NCI-H1092 treated with DMSO at 0.1 percent for 48 hours (cell line): Measurements from ENCODE around the gene CKAP5.
A peak's percentile ranks its signal among the peaks of the same experiment; 100 is the strongest.

ENCODE experiments used
- DNase-seq: peaks from one replicate; lab custom pipeline; 2025; lab: John Stamatoyannopoulos, UW

CKAP5 gene

GRCh38 chr11:46698597-46698996, 147.5 kb downstream of the CKAP5 start:
- DNase-seq = no peak

- no peak for DNase-seq
Measured at GRCh38 chr11:46697723-46698122, 148.4 kb downstream of the CKAP5 start.

- DNase-seq = peak; percentile 24
Measured at GRCh38 chr11:46697303-46697702, 148.8 kb downstream of the CKAP5 start.

GRCh38 chr11:46696212-46696558, 149.9 kb downstream of the CKAP5 start:
- peak; percentile 78 for DNase-seq

GRCh38 chr11:46695345-46696211, 150.5 kb downstream of the CKAP5 start:
- no peak for DNase-seq

- DNase-seq = no peak
Measured at GRCh38 chr11:46694607-46695006, 151.5 kb downstream of the CKAP5 start.

GRCh38 chr11:46694072-46694471, 152.0 kb downstream of the CKAP5 start:
- no peak for DNase-seq

GRCh38 chr11:46693597-46694012, 152.5 kb downstream of the CKAP5 start:
- DNase-seq = no peak
